Measurements from ENCODE around the gene SNAP25. TPM values are rescaled to one million over a fixed set of nuclear protein-coding genes. Genes with fewer than 3 reads are reported as not detected.
A peak's percentile ranks its signal among the peaks of the same experiment; 100 is the strongest.

SNAP25 gene
- total RNA-seq, 4 donors from 2014 or later: 2.9 to 4.8 (median 3.9) TPM

GRCh38 chr20:10264166-10264558 lies 45.5 kb downstream of the SNAP25 start:
- intact Hi-C loops (cut with DNase I): no loop called here
- DNase-seq (ENCODE audit: extremely low spot score): peak; percentile 86
- WGBS: 81% methylated on average over 2 of the region's 2 CpGs
- no peaks in the 10 kb centered on the region for H3K4me1 ChIP-seq
- no peaks in the 10 kb centered on the region for H3K9me3 ChIP-seq
- no peaks in the 10 kb centered on the region for H3K27me3 ChIP-seq
- no peak overlapping the region for H3K4me3 ChIP-seq
- no peak overlapping the region for H3K27ac ChIP-seq (replicated peaks in 1 of 4)
- no peaks in the 10 kb centered on the region for H3K36me3 ChIP-seq
- TF ChIP-seq POLR2A (IDR thresholded peaks at IDR 0.05; ENCODE audit: low read depth) (no peak), CTCF (IDR thresholded peaks at IDR 0.05) (no peak), POLR2AphosphoS5 (IDR thresholded peaks at IDR 0.05) (no peak), EP300 (IDR thresholded peaks at IDR 0.05) (no peak)

- WGBS: 54% methylated on average over 3 of the region's 3 CpGs
- TF ChIP-seq CTCF (IDR thresholded peaks at IDR 0.05): no peak
- TF ChIP-seq EP300 (IDR thresholded peaks at IDR 0.05): no peak
- TF ChIP-seq POLR2A (IDR thresholded peaks at IDR 0.05; ENCODE audit: low read depth): no peak
- TF ChIP-seq POLR2AphosphoS5 (IDR thresholded peaks at IDR 0.05): no peak
- H3K4me3 ChIP-seq: no peak overlapping the region
- no peak overlapping the region for H3K27ac ChIP-seq (replicated peaks in 1 of 4)
- no peaks in the 10 kb centered on the region for H3K36me3 ChIP-seq
- H3K4me1 ChIP-seq: no peaks in the 10 kb centered on the region
- no peaks in the 10 kb centered on the region for H3K9me3 ChIP-seq
- DNase-seq (ENCODE audit: extremely low spot score): no peak
- no peaks in the 10 kb centered on the region for H3K27me3 ChIP-seq
- intact Hi-C loops (cut with DNase I): no loop called here
Observed at GRCh38 chr20:10268636-10269035, 50.0 kb downstream of the SNAP25 start.

- H3K27me3 ChIP-seq: no peaks in the 10 kb centered on the region
- intact Hi-C loops (cut with DNase I): no loop called here
- no peaks in the 10 kb centered on the region for H3K36me3 ChIP-seq
- H3K9me3 ChIP-seq: no peaks in the 10 kb centered on the region
- DNase-seq (ENCODE audit: extremely low spot score): no peak
- no peak overlapping the region for H3K27ac ChIP-seq (replicated peaks in 1 of 4)
- TF ChIP-seq CTCF (IDR thresholded peaks at IDR 0.05) (no peak), POLR2A (IDR thresholded peaks at IDR 0.05; ENCODE audit: low read depth) (no peak), POLR2AphosphoS5 (IDR thresholded peaks at IDR 0.05) (no peak), EP300 (IDR thresholded peaks at IDR 0.05) (no peak)
- H3K4me3 ChIP-seq: no peak overlapping the region
- H3K4me1 ChIP-seq: no peaks in the 10 kb centered on the region
Observed at GRCh38 chr20:10270630-10271029, 52.0 kb downstream of the SNAP25 start.

GRCh38 chr20:10271494-10272219 lies 53.0 kb downstream of the SNAP25 start:
- Histone ChIP-seq H3K4me3 (no peak overlapping the region), H3K9me3 (no peaks in the 10 kb centered on the region), H3K36me3 (no peaks in the 10 kb centered on the region), H3K27ac (replicated peaks in 1 of 4) (no peak overlapping the region), H3K4me1 (no peaks in the 10 kb centered on the region), H3K27me3 (no peaks in the 10 kb centered on the region)
- WGBS: 78% methylated on average over 10 of the region's 10 CpGs
- TF ChIP-seq CTCF (IDR thresholded peaks at IDR 0.05) (no peak), POLR2A (IDR thresholded peaks at IDR 0.05; ENCODE audit: low read depth) (no peak), POLR2AphosphoS5 (IDR thresholded peaks at IDR 0.05) (no peak), EP300 (IDR thresholded peaks at IDR 0.05) (no peak)
- intact Hi-C loops (cut with DNase I): no loop called here
- peak; percentile 84 for DNase-seq (ENCODE audit: extremely low spot score)

All from esophagus muscularis mucosa (tissue), 4 donors.